Measurements from ENCODE around the gene MIPOL1. TPM values are rescaled to one million over a fixed set of nuclear protein-coding genes. Genes with fewer than 3 reads are reported as not detected.

MIPOL1 gene
- total and polyA plus RNA-seq, 2 of the 13 experiments (the other 11 are each of a cell fraction or from before 2014, with no cell fraction given): 8.6 to 34.2 TPM

GRCh38 chr14:37447883-37448391, 250.2 kb downstream of the MIPOL1 start (continued):
- TF ChIP-seq ZBTB14 (CRISPR knock-in tag; IDR thresholded peaks at IDR 0.05) (no peak), FOXP4 (CRISPR knock-in tag; IDR thresholded peaks at IDR 0.05) (no peak), GFI1 (CRISPR knock-in tag; IDR thresholded peaks at IDR 0.05; ENCODE audit: borderline replicate concordance) (0 out of 2 replicates have a peak, but pooled peaks have one; percentile 42), MAFG (CRISPR knock-in tag; IDR thresholded peaks at IDR 0.05) (no peak), EHMT2 (IDR thresholded peaks at IDR 0.05; ENCODE audit: borderline replicate concordance, low read depth, low read length) (peak; percentile 96; the same call in 1 of the 2 replicates), NKX3-1 (CRISPR knock-in tag; IDR thresholded peaks at IDR 0.05) (no peak), ASH2L (IDR thresholded peaks at IDR 0.05; ENCODE audit: insufficient read length, low read depth, low read length) (peak; percentile 41), ZNF430 (CRISPR knock-in tag; IDR thresholded peaks at IDR 0.05) (no peak), ZBTB34 (CRISPR knock-in tag; IDR thresholded peaks at IDR 0.05) (0 out of 2 replicates have a peak, but pooled peaks have one; percentile 30), ZNF879 (CRISPR knock-in tag; IDR thresholded peaks at IDR 0.05) (no peak), SKIL (CRISPR knock-in tag; IDR thresholded peaks at IDR 0.05; ENCODE audit: borderline replicate concordance) (no peak), ZNF292 (CRISPR knock-in tag; IDR thresholded peaks at IDR 0.05; ENCODE audit: borderline replicate concordance, low read depth) (0 out of 2 replicates have a peak, but pooled peaks have one; percentile 57), FOXA3 (CRISPR knock-in tag; IDR thresholded peaks at IDR 0.05) (no peak; the same call in 1 of the 2 replicates), KDM3A (CRISPR knock-in tag; IDR thresholded peaks at IDR 0.05; ENCODE audit: low read depth) (no peak), ZNF30 (CRISPR knock-in tag; IDR thresholded peaks at IDR 0.05) (no peak), LRRFIP1 (CRISPR knock-in tag; conservative IDR thresholded peaks at IDR 0.05) (no peak), ZNF276 (CRISPR knock-in tag; IDR thresholded peaks at IDR 0.05; ENCODE audit: low read depth) (no peak), ZZZ3 (CRISPR knock-in tag; IDR thresholded peaks at IDR 0.05; ENCODE audit: borderline replicate concordance) (no peak)
